Measurements from ENCODE around the gene PDS5B.

Gene PDS5B

GRCh38 chr13:32589471-32589870, 3.2 kb downstream of the PDS5B start:
- DNase-seq, result no peak

GRCh38 chr13:32590266-32590665, 4.0 kb downstream of the PDS5B start:
- no peak for DNase-seq

GRCh38 chr13:32592082-32592481, 5.8 kb downstream of the PDS5B start:
- no peak for DNase-seq

GRCh38 chr13:32594157-32594738, 8.0 kb downstream of the PDS5B start:
- DNase-seq, result no peak

- DNase-seq, result no peak
Observed at GRCh38 chr13:32595306-32595705, 9.1 kb downstream of the PDS5B start.

- DNase-seq, result no peak
Observed at GRCh38 chr13:32600890-32601289, 14.6 kb downstream of the PDS5B start.

GRCh38 chr13:32609428-32609827, 23.2 kb downstream of the PDS5B start:
- DNase-seq, result no peak

GRCh38 chr13:32610538-32610937, 24.3 kb downstream of the PDS5B start:
- DNase-seq, result no peak

GRCh38 chr13:32610977-32611376, 24.7 kb downstream of the PDS5B start:
- DNase-seq, result no peak

- DNase-seq, result no peak
Observed at GRCh38 chr13:32616883-32617511, 30.7 kb downstream of the PDS5B start.

GRCh38 chr13:32622827-32623226, 36.6 kb downstream of the PDS5B start:
- no peak for DNase-seq

- no peak for DNase-seq
Observed at GRCh38 chr13:32624441-32624840, 38.2 kb downstream of the PDS5B start.

- no peak for DNase-seq
Observed at GRCh38 chr13:32627793-32628192, 41.5 kb downstream of the PDS5B start.

- no peak for DNase-seq
Observed at GRCh38 chr13:32629313-32629712, 43.1 kb downstream of the PDS5B start.

- no peak for DNase-seq
Observed at GRCh38 chr13:32629866-32630265, 43.6 kb downstream of the PDS5B start.

- DNase-seq, result no peak
Observed at GRCh38 chr13:32632343-32632909, 46.2 kb downstream of the PDS5B start.

- no peak for DNase-seq
Observed at GRCh38 chr13:32636711-32637110, 50.5 kb downstream of the PDS5B start.

GRCh38 chr13:32638739-32639138, 52.5 kb downstream of the PDS5B start:
- no peak for DNase-seq

GRCh38 chr13:32639502-32640105, 53.4 kb downstream of the PDS5B start:
- peak; percentile 78 for DNase-seq

GRCh38 chr13:32642316-32642715, 56.1 kb downstream of the PDS5B start:
- DNase-seq, result no peak

GRCh38 chr13:32642858-32643257, 56.6 kb downstream of the PDS5B start:
- no peak for DNase-seq

- no peak for DNase-seq
Observed at GRCh38 chr13:32645854-32646253, 59.6 kb downstream of the PDS5B start.

GRCh38 chr13:32647926-32648325, 61.7 kb downstream of the PDS5B start:
- no peak for DNase-seq

- peak; percentile 81 for DNase-seq
Observed at GRCh38 chr13:32650705-32651311, 64.6 kb downstream of the PDS5B start.

All from activated effector memory CD4-positive, alpha-beta T cell treated with anti-CD3 and anti-CD28 coated beads, Interleukin-2, amount 50 U/mL, for 16 hours (primary cell).